Tibial artery (tissue), 4 donors: Measurements from ENCODE around the gene RALGAPA2.

ENCODE experiments used
- DNase-seq, 2 donors: peaks; one replicate each; pipeline ENCODE4 v3.0.0-alpha.2; 2019
- H3K27ac ChIP-seq, 2 donors: fragments of 200-600 bp; sonication (generic) in 1 of 2; 1 replicate in 1 of 2; 2 replicates in 1 of 2; pipeline ENCODE4 v1.5.1; 2018 to 2019; ENCODE audit warnings: mild to moderate bottlenecking in 1 of 2
- H3K27me3 ChIP-seq, 2 donors: fragments of 200-600 bp; sonication (generic) in 1 of 2; one replicate each; pipeline versions ENCODE4 v1.5.1 to v1.6.0; 2016 to 2019
- H3K36me3 ChIP-seq, 3 donors: fragments of 200-600 bp; sonication (generic) in 2 of 3; one replicate each; pipeline ENCODE4 v1.5.1; 2016 to 2019; ENCODE audit warnings: mild to moderate bottlenecking in 2 of 3
- H3K4me1 ChIP-seq, 4 donors: fragments of 200-600 bp; sonication (generic) in 2 of 4; 1 replicate in 3 of 4; 2 replicates in 1 of 4; pipeline ENCODE4 v1.5.1; 2016 to 2019
- H3K4me3 ChIP-seq, 2 donors: fragments of 200-600 bp; sonication (generic) in 1 of 2; 1 replicate in 1 of 2; 2 replicates in 1 of 2; pipeline ENCODE4 v1.5.1; 2018 to 2019; ENCODE audit warnings: mild to moderate bottlenecking in 2 of 2
- H3K9me3 ChIP-seq, 3 donors: fragments of 200-600 bp; sonication (generic) in 1 of 3; one replicate each; pipeline ENCODE4 v1.5.1; 2016 to 2019
- intact Hi-C: fragments of 100-400 bp; cut with DNase I; formaldehyde crosslinking; loops from one replicate; pipeline ENCODE4 v1.15.0; 2023; ENCODE audit warnings: low total_unique reads
- TF ChIP-seq, protein P1 (sequence below), 2 experiments: fragments of 200-600 bp in 1 of 2; fragments of 450-650 bp in 1 of 2; IDR thresholded peaks; one replicate each; pipeline ENCODE4 v1.5.1; 2017 to 2019; ENCODE audit warnings: antibody characterized with exemption in 2 of 2, mild to moderate bottlenecking in 1 of 2, moderate library complexity in 1 of 2

Gene RALGAPA2

GRCh38 chr20:20531283-20531682 lies 181.2 kb downstream of the RALGAPA2 start:
- Histone ChIP-seq H3K9me3 (no peaks in the 10 kb centered on the region), H3K4me1 (no peaks in the 10 kb centered on the region), H3K4me3 (no peak overlapping the region), H3K27ac (no peak overlapping the region), H3K36me3 (peaks cover 11 to 33% (median 15%) of the 10 kb centered on the region in 3 donors), H3K27me3 (no peaks in the 10 kb centered on the region)
- DNase-seq = no peak
- intact Hi-C loops = no loop called here
- TF ChIP-seq, protein P1, sequence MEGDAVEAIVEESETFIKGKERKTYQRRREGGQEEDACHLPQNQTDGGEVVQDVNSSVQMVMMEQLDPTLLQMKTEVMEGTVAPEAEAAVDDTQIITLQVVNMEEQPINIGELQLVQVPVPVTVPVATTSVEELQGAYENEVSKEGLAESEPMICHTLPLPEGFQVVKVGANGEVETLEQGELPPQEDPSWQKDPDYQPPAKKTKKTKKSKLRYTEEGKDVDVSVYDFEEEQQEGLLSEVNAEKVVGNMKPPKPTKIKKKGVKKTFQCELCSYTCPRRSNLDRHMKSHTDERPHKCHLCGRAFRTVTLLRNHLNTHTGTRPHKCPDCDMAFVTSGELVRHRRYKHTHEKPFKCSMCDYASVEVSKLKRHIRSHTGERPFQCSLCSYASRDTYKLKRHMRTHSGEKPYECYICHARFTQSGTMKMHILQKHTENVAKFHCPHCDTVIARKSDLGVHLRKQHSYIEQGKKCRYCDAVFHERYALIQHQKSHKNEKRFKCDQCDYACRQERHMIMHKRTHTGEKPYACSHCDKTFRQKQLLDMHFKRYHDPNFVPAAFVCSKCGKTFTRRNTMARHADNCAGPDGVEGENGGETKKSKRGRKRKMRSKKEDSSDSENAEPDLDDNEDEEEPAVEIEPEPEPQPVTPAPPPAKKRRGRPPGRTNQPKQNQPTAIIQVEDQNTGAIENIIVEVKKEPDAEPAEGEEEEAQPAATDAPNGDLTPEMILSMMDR (IDR thresholded peaks at IDR 0.05) = no peak

GRCh38 chr20:20530428-20531151 lies 181.9 kb downstream of the RALGAPA2 start:
- Histone ChIP-seq H3K4me1 (peaks cover 0 to 2% (median 0%) of the 10 kb centered on the region in 4 donors), H3K27me3 (no peaks in the 10 kb centered on the region), H3K36me3 (peaks cover 11 to 34% (median 15%) of the 10 kb centered on the region in 3 donors), H3K27ac (no peak overlapping the region), H3K4me3 (no peak overlapping the region), H3K9me3 (no peaks in the 10 kb centered on the region)
- DNase-seq = no peak
- TF ChIP-seq, protein P1 (IDR thresholded peaks at IDR 0.05) = no peak
- intact Hi-C loops = no loop called here

DNA sequence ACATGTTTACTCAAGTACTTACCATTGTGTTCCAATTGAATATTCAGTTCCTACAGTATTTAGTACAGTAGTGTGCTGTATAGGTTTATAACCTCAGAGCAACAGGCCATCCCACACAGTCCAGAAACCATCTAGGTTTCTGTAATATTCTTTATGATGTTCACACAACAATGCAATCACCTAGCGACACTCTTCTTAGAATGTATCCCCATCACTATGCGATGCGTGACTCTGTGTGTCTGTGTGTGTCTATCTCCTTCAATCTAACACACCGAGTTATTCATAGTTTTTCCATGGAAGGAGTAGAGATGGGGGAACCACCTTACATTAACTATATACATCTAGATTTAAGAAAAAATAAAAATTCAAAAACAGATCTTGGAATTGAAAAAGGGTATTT lies 182.8 kb downstream of the RALGAPA2 start:
- no peaks in the 10 kb centered on the region for H3K9me3 ChIP-seq
- intact Hi-C loops = no loop called here
- no peak overlapping the region for H3K4me3 ChIP-seq
- TF ChIP-seq, protein P1 (IDR thresholded peaks at IDR 0.05) = no peak
- H3K4me1 ChIP-seq = peaks cover 0 to 8% (median 0%) of the 10 kb centered on the region in 4 donors
- no peaks in the 10 kb centered on the region for H3K27me3 ChIP-seq
- H3K36me3 ChIP-seq = peaks cover 11 to 35% (median 15%) of the 10 kb centered on the region in 3 donors
- H3K27ac ChIP-seq = no peak overlapping the region
- no peak for DNase-seq

GRCh38 chr20:20528861-20529260 lies 183.6 kb downstream of the RALGAPA2 start:
- intact Hi-C loops = no loop called here
- H3K36me3 ChIP-seq = peaks cover 15 to 41% (median 17%) of the 10 kb centered on the region in 3 donors
- DNase-seq = no peak
- H3K9me3 ChIP-seq = no peaks in the 10 kb centered on the region
- no peak overlapping the region for H3K4me3 ChIP-seq
- no peak overlapping the region for H3K27ac ChIP-seq
- peaks cover 0 to 8% (median 0%) of the 10 kb centered on the region in 4 donors for H3K4me1 ChIP-seq
- no peaks in the 10 kb centered on the region for H3K27me3 ChIP-seq
- TF ChIP-seq, protein P1 (IDR thresholded peaks at IDR 0.05) = no peak

- H3K4me1 ChIP-seq = peaks cover 0 to 8% (median 0%) of the 10 kb centered on the region in 4 donors
- H3K36me3 ChIP-seq = peaks cover 15 to 43% (median 17%) of the 10 kb centered on the region in 3 donors
Observed at GRCh38 chr20:20527661-20528060, 184.8 kb downstream of the RALGAPA2 start.

More at GRCh38 chr20:20527661-20528060, 184.8 kb downstream of the RALGAPA2 start:
- TF ChIP-seq, protein P1 (IDR thresholded peaks at IDR 0.05) = no peak
- no peaks in the 10 kb centered on the region for H3K9me3 ChIP-seq
- no peak overlapping the region for H3K27ac ChIP-seq
- H3K4me3 ChIP-seq = no peak overlapping the region
- no peak for DNase-seq
- H3K27me3 ChIP-seq = no peaks in the 10 kb centered on the region
- intact Hi-C loops = no loop called here
